Mesothelial cell of epicardium (in vitro differentiated cells): Measurements from ENCODE around the gene INSL3. TPM values are rescaled to one million over a fixed set of nuclear protein-coding genes. Genes with fewer than 3 reads are reported as not detected.
"Not testable (repeated sequence)": the region's sequence is repeated elsewhere in the genome, so short reads cannot be mapped to it uniquely, and the experiment has no call there.

Source experiments
- DNase-seq, 2 experiments: peaks; one replicate each; pipeline ENCODE4 v3.0.0; 2021; ENCODE audit warnings: low spot score in 2 of 2; ENCODE audit not compliant: unreplicated experiment in 2 of 2
- H3K27ac Mint-ChIP-seq: 2 replicates; pipeline ENCODE4 v1.8.0; 2021; ENCODE audit warnings: mixed read lengths
- H3K27me3 Mint-ChIP-seq: 2 replicates; pipeline ENCODE4 v1.8.0; 2021; ENCODE audit warnings: low read depth, mixed read lengths
- H3K36me3 Mint-ChIP-seq: 2 replicates; pipeline ENCODE4 v1.8.0; 2021; ENCODE audit warnings: mixed read lengths
- H3K4me1 Mint-ChIP-seq: 2 replicates; pipeline ENCODE4 v1.8.0; 2021; ENCODE audit warnings: mixed read lengths
- H3K4me3 Mint-ChIP-seq: 2 replicates; pipeline ENCODE4 v1.8.0; 2021; ENCODE audit warnings: mild to moderate bottlenecking, moderate library complexity, mixed read lengths
- H3K9me3 Mint-ChIP-seq: 2 replicates; pipeline ENCODE4 v1.8.0; 2021; ENCODE audit warnings: mixed read lengths
- total RNA-seq: library from RNA; stranded (reverse); gene quantifications from 3 replicates; pipeline ENCODE4 v1.2.1, GENCODE V29; 2021
- TF ChIP-seq, protein P1 (sequence below): fragments of 200-600 bp; sonication (generic); IDR thresholded peaks from one replicate; pipeline ENCODE4 v1.5.0; 2021; ENCODE audit warnings: antibody characterized with exemption; ENCODE audit not compliant: unreplicated experiment

The INSL3 gene
- total RNA-seq, 1 donor from 2014 or later: 0.92 TPM

DNA sequence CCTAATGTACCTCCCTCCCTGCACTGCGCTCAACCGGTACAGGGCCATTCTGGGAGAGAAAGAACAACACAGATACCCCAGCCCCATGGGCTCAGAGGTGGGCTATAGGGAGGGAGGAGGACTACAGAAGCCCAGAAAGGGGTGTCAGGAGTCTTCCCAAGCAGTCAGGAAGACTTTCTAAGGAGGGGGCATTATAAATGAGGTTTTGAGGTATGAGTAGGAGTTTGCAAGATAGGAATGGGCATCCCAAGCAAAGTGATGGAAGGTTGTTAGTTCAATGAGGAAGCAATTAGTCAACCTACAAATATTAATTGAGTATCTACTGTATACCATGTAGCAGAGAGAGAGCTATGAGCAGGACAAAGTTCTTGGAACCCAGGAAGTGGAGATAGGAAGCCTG lies 32.7 kb downstream of the INSL3 start:
- Mint-ChIP-seq H3K9me3 (no peaks in the 10 kb centered on the region), H3K4me3 (no peak overlapping the region), H3K27me3 (peaks cover 17% of the 10 kb centered on the region), H3K4me1 (peaks cover 7% of the 10 kb centered on the region), H3K27ac (no peak overlapping the region), H3K36me3 (no peaks in the 10 kb centered on the region)
- TF ChIP-seq, protein P1, sequence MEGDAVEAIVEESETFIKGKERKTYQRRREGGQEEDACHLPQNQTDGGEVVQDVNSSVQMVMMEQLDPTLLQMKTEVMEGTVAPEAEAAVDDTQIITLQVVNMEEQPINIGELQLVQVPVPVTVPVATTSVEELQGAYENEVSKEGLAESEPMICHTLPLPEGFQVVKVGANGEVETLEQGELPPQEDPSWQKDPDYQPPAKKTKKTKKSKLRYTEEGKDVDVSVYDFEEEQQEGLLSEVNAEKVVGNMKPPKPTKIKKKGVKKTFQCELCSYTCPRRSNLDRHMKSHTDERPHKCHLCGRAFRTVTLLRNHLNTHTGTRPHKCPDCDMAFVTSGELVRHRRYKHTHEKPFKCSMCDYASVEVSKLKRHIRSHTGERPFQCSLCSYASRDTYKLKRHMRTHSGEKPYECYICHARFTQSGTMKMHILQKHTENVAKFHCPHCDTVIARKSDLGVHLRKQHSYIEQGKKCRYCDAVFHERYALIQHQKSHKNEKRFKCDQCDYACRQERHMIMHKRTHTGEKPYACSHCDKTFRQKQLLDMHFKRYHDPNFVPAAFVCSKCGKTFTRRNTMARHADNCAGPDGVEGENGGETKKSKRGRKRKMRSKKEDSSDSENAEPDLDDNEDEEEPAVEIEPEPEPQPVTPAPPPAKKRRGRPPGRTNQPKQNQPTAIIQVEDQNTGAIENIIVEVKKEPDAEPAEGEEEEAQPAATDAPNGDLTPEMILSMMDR: no peak
- DNase-seq: no peak

DNA sequence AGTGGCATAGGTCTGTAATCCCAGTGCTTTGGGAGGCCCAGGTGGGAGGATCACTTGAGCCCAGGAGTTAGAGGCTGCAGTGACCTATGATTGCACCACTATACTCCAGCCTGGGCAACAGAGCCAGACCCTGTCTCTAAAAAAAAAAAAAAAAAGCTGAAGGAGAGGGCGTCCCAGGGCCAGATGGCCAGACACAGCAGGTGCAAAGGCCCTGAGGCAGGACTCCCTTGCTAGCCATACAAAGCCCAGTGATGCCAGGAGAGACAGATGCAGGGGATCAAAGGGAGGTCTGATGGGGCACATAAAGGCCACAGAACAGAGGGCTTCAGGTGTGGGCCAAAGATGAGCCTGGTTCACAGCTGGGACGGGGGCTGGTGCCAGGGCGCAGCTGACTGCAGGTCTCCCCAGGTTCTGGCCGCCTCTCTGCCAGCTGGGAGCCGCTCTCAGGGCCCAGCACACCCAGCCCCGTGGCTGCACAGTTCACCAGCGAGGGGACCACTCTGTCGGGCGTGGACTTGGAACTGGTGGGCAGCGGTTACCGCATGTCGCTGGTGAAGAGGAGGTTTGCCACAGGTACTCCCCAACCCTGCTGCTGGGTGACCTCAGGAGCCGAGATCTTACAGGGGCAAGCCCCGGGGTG lies 33.9 kb downstream of the INSL3 start:
- no peaks in the 10 kb centered on the region for H3K36me3 Mint-ChIP-seq
- H3K27me3 Mint-ChIP-seq: peaks cover 9% of the 10 kb centered on the region
- peaks cover 7% of the 10 kb centered on the region for H3K4me1 Mint-ChIP-seq
- no peak overlapping the region for H3K4me3 Mint-ChIP-seq
- TF ChIP-seq, protein P1: no peak
- no peak for DNase-seq
- no peaks in the 10 kb centered on the region for H3K9me3 Mint-ChIP-seq
- no peak overlapping the region for H3K27ac Mint-ChIP-seq

DNA sequence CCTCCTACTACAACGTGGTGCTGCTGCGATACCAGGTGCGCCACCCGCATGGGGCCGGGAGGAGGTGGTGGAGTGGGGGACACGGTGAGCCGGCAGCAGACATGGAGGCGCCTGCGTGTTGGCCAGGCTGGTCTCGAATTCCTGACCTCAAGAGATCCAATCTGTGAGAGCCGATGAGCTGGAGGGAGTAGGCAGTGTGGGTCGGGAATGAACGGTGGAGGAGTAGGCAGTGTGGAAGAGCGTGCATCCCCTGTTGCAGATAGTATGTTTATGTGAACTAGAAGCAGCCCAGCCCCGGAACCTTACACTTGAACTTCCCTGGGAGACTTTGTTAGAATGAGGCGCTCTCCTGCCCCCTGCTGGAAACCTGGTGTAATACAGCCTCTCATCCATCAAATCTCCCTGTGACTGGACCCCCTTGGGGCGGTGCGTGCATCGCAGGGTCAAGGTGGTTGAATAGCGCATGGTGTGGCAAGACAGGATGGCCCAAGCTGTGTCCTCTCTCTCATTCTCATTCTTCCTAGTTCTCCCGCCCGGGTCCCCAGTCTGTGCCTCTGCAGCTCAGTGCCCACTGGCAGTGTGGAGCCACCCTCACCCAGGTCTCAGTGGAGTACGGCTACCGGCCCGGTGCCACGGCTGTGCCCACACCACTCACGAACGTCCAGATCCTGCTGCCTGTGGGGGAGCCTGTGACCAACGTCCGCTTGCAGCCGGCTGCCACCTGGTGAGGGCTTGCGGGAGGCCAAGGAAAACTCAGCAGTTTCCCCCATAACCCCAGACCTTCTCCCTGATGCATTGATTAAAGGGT lies 36.9 kb downstream of the INSL3 start:
- DNase-seq: peak; percentile 46 to 74
- no peak overlapping the region for H3K4me3 Mint-ChIP-seq
- H3K27ac Mint-ChIP-seq: no peak overlapping the region
- TF ChIP-seq, protein P1: peak; percentile 86
- H3K9me3 Mint-ChIP-seq: no peaks in the 10 kb centered on the region
- H3K4me1 Mint-ChIP-seq: peaks cover 2% of the 10 kb centered on the region
- no peaks in the 10 kb centered on the region for H3K36me3 Mint-ChIP-seq
- H3K27me3 Mint-ChIP-seq: peaks cover 1% of the 10 kb centered on the region

- H3K27ac Mint-ChIP-seq, H3K4me3 Mint-ChIP-seq, H3K27me3 Mint-ChIP-seq, H3K4me1 Mint-ChIP-seq, H3K9me3 Mint-ChIP-seq, DNase-seq, H3K36me3 Mint-ChIP-seq: not testable (repeated sequence)
Measured at GRCh38 chr19:17783721-17784120, 37.6 kb downstream of the INSL3 start.

DNA sequence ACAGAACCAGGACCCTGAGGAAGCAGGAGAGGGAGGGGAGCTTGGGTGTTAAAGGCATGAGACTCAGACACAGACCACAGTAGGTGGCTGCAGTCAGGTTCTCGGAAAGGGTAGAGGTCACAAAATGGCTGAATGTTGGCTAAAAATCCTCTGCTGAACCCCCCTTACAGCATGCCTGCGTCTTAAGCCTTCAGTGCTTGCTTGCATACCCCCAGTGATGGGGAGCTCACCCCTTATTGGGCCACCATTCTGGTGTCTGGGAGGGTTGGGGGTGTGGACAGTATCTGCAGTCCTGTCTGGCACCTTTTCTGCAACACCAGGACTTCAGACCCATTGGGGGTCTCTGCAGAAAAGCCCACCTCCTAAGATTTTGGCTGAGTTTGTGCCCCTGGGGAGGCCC lies 40.5 kb downstream of the INSL3 start:
- Mint-ChIP-seq H3K9me3 (no peaks in the 10 kb centered on the region), H3K4me1 (peaks cover 7% of the 10 kb centered on the region), H3K4me3 (no peak overlapping the region), H3K27me3 (peaks cover 28% of the 10 kb centered on the region), H3K36me3 (no peaks in the 10 kb centered on the region), H3K27ac (no peak overlapping the region)
- TF ChIP-seq, protein P1: no peak
- no peak for DNase-seq
